H1 (cell line): ENCODE results near the gene FAM171A1. TPM values are rescaled to one million over a fixed set of nuclear protein-coding genes. Genes with fewer than 3 reads are reported as not detected.

Experiments used
- CTCF ChIA-PET: fragments of 300-600 bp; sonication (Branson Sonifier 250); formaldehyde crosslinking; loops from one replicate; lab custom pipeline; 2021; ENCODE audit not compliant: partially characterized antibody; lab: Charles Lee
- POLR2A ChIA-PET: fragments of 300-600 bp; sonication (Branson Sonifier 250); formaldehyde crosslinking; loops from one replicate; lab custom pipeline; 2021; ENCODE audit warnings: inconsistent platforms; ENCODE audit not compliant: partially characterized antibody; lab: Charles Lee
- DNase-seq, 2 experiments: peaks; one replicate each; pipeline versions ENCODE4 v3.0.0 to v3.0.0-alpha.2; 2010 to 2022; ENCODE audit warnings: low spot score in 2 of 2, low read depth in 1 of 2, mixed read lengths in 1 of 2
- FAIRE-seq: peaks from 2 replicates; lab custom pipeline; 2011; peaks lifted over from hg19 to GRCh38; lab: Jason Lieb, UNC
- H2AFZ ChIP-seq: 2 replicates; pipeline ENCODE4 v1.8.1; 2012; ENCODE audit warnings: low read length, inconsistent platforms
- H2AK5ac ChIP-seq: 2 replicates; pipeline ENCODE4 v1.6.1; 2013; ENCODE audit warnings: low read depth, low read length
- H2BK120ac ChIP-seq: replicated peaks from 2 replicates; pipeline ENCODE3; 2013; ENCODE audit warnings: low read depth, low read length, inconsistent platforms
- H2BK12ac ChIP-seq: 2 replicates; pipeline ENCODE4 v1.6.1; 2013; ENCODE audit warnings: low read depth, low read length
- H2BK15ac ChIP-seq: 2 replicates; pipeline ENCODE4 v1.6.1; 2013; ENCODE audit warnings: low read length
- H2BK20ac ChIP-seq: 2 replicates; pipeline ENCODE4 v1.6.1; 2013; ENCODE audit warnings: low read length
- H2BK5ac ChIP-seq: 2 replicates; pipeline ENCODE4 v1.6.1; 2013; ENCODE audit warnings: low read depth, low read length
- H3K14ac ChIP-seq: 2 replicates; pipeline ENCODE4 v1.6.1; 2013; ENCODE audit warnings: inconsistent platforms; ENCODE audit not compliant: insufficient read length
- H3K18ac ChIP-seq: 2 replicates; pipeline ENCODE4 v1.6.1; 2013; ENCODE audit warnings: low read length; ENCODE audit errors: extremely low read depth
- H3K23ac ChIP-seq: 2 replicates; pipeline ENCODE4 v1.6.1; 2013; ENCODE audit warnings: inconsistent platforms; ENCODE audit not compliant: insufficient read length
- H3K23me2 ChIP-seq: 2 replicates; pipeline ENCODE4 v1.6.1; 2013; ENCODE audit warnings: low read depth, low read length
- H3K27ac ChIP-seq: 2 replicates; pipeline ENCODE4 v1.6.1; 2011; ENCODE audit warnings: low read depth, low read length, inconsistent platforms
- H3K27me3 ChIP-seq, 4 experiments: replicated peaks in 1 of 4; 1 replicate in 1 of 4; 2 replicates in 3 of 4; pipeline versions ENCODE4 v1.6.1 to v1.8.1; 2011 to 2013; ENCODE audit warnings: low read length in 3 of 4, mild to moderate bottlenecking in 3 of 4, inconsistent platforms in 2 of 4, mixed read lengths in 2 of 4, moderate library complexity in 1 of 4; ENCODE audit not compliant: control insufficient read depth in 3 of 4, insufficient read depth in 3 of 4; ENCODE audit errors: extremely low read depth in 1 of 4
- H3K36me3 ChIP-seq, 4 experiments: 2 replicates each; pipeline versions ENCODE4 v1.6.1 to v1.8.1; 2011 to 2013; ENCODE audit warnings: mild to moderate bottlenecking in 4 of 4, low read length in 3 of 4, moderate library complexity in 2 of 4, control low read depth in 1 of 4, inconsistent platforms in 1 of 4; ENCODE audit not compliant: insufficient read depth in 4 of 4, control insufficient read depth in 2 of 4
- H3K4ac ChIP-seq: replicated peaks from 2 replicates; pipeline ENCODE3; 2013; ENCODE audit warnings: low read length, low read depth, mixed read lengths, inconsistent platforms; ENCODE audit not compliant: insufficient read length
- H3K4me1 ChIP-seq, 4 experiments: replicated peaks in 1 of 4; 1 replicate in 1 of 4; 2 replicates in 3 of 4; pipeline versions ENCODE4 v1.6.1 to v1.8.1; 2011 to 2013; ENCODE audit warnings: low read length in 3 of 4, inconsistent platforms in 2 of 4, mixed read lengths in 1 of 4; ENCODE audit not compliant: insufficient read depth in 4 of 4, control insufficient read depth in 3 of 4
- H3K4me2 ChIP-seq, 2 experiments: 2 replicates each; pipeline versions ENCODE4 v1.6.1 to v1.8.1; 2011 to 2013; ENCODE audit warnings: low read depth in 2 of 2, low read length in 2 of 2, control low read depth in 1 of 2, inconsistent platforms in 1 of 2, mild to moderate bottlenecking in 1 of 2; ENCODE audit not compliant: insufficient read depth in 1 of 2
- H3K4me3 ChIP-seq, 4 experiments: fragments of 200-600, 300-600 bp in 1 of 4; sonication (generic), shearing (Covaris generic), sonication (Bioruptor Twin) in 1 of 4; 2 replicates each; pipeline versions ENCODE4 v1.5.1 to v1.8.1; 2011 to 2016; ENCODE audit warnings: low read length in 4 of 4, low read depth in 3 of 4, control low read depth in 2 of 4, inconsistent platforms in 2 of 4, mild to moderate bottlenecking in 2 of 4, mixed read lengths in 1 of 4, moderate library complexity in 1 of 4; ENCODE audit not compliant: insufficient read depth in 2 of 4; ENCODE audit errors: extremely low read depth in 1 of 4
- H3K56ac ChIP-seq: replicated peaks from 2 replicates; pipeline ENCODE3; 2013; ENCODE audit warnings: low read depth, mild to moderate bottlenecking, mixed read lengths, low read length, inconsistent platforms; ENCODE audit not compliant: insufficient read length
- H3K79me1 ChIP-seq: 2 replicates; pipeline ENCODE4 v1.6.1; 2013; ENCODE audit warnings: low read depth, low read length, control low read depth
- H3K79me2 ChIP-seq, 2 experiments: 2 replicates each; pipeline versions ENCODE4 v1.6.1 to v1.8.1; 2012 to 2013; ENCODE audit warnings: low read length in 2 of 2, mild to moderate bottlenecking in 2 of 2, inconsistent platforms in 1 of 2; ENCODE audit not compliant: insufficient read depth in 2 of 2, control insufficient read depth in 1 of 2
- H3K9ac ChIP-seq, 4 experiments: replicated peaks in 1 of 4; 1 replicate in 1 of 4; 2 replicates in 3 of 4; pipeline versions ENCODE4 v1.6.1 to v1.8.1; 2011 to 2013; ENCODE audit warnings: low read depth in 3 of 4, low read length in 3 of 4, control low read depth in 2 of 4, mild to moderate bottlenecking in 2 of 4, moderate library complexity in 2 of 4, inconsistent platforms in 1 of 4; ENCODE audit errors: extremely low read depth in 1 of 4
- H3K9me3 ChIP-seq, 2 experiments: 2 replicates each; pipeline versions ENCODE4 v1.6.1 to v1.8.1; 2012 to 2013; ENCODE audit warnings: mild to moderate bottlenecking in 2 of 2, moderate library complexity in 2 of 2, control low read depth in 1 of 2, inconsistent platforms in 1 of 2, low read depth in 1 of 2, low read length in 1 of 2, mixed read lengths in 1 of 2; ENCODE audit not compliant: insufficient read depth in 2 of 2
- H4K20me1 ChIP-seq, 2 experiments: replicated peaks in 1 of 2; 2 replicates each; pipeline versions ENCODE3 to v1.8.1; 2011 to 2013; ENCODE audit warnings: inconsistent platforms in 2 of 2, low read length in 2 of 2, mild to moderate bottlenecking in 1 of 2; ENCODE audit not compliant: insufficient read depth in 2 of 2, control insufficient read depth in 1 of 2
- H4K5ac ChIP-seq: 2 replicates; pipeline ENCODE4 v1.6.1; 2013; ENCODE audit warnings: low read length, low read depth, mixed read lengths, inconsistent platforms; ENCODE audit not compliant: insufficient read length
- H4K8ac ChIP-seq: 2 replicates; pipeline ENCODE4 v1.8.0; 2013; ENCODE audit warnings: mild to moderate bottlenecking, moderate library complexity, low read length, inconsistent platforms; ENCODE audit not compliant: insufficient read depth; ENCODE audit errors: extremely low read depth
- H4K91ac ChIP-seq: replicated peaks from 2 replicates; pipeline ENCODE3; 2013; ENCODE audit warnings: low read length, mixed read lengths, inconsistent platforms; ENCODE audit not compliant: insufficient read length
- EGR1 ChIP-seq: IDR thresholded peaks from 2 replicates; pipeline ENCODE4 v1.6.1; 2011; ENCODE audit warnings: low read depth, low read length, borderline replicate concordance
- NANOG ChIP-seq: IDR thresholded peaks from 2 replicates; pipeline ENCODE4 v1.6.1; 2011; ENCODE audit warnings: low read length, low read depth, mild to moderate bottlenecking, inconsistent platforms; ENCODE audit not compliant: insufficient read depth, poor library complexity, severe bottlenecking
- WGBS, 2 experiments: shearing (Covaris generic) in 1 of 2; methylation state at CpG; one replicate each; pipeline versions ENCODE4 v1.1.6 to v1.1.7; 2013 to 2015; ENCODE audit warnings: low lambda C conversion rate in 2 of 2, mixed read lengths in 2 of 2, inconsistent platforms in 1 of 2, low coverage in 1 of 2, missing lambda C conversion rate in 1 of 2; ENCODE audit not compliant: insufficient replicate concordance in 2 of 2, insufficient coverage in 1 of 2, insufficient read length in 1 of 2; ENCODE audit errors: extremely low coverage in 1 of 2, missing lambda C conversion rate in 1 of 2; 5-methylcytosine and 5-hydroxymethylcytosine counted together
- polyA plus RNA-seq, 7 experiments: library from polyadenylated mRNA; depleted of rRNA in 3 of 7; stranded (reverse) in 5 of 7; unstranded in 2 of 7; fragments of >200 nt in 5 of 7; fragments of 200-250 nt in 2 of 7; gene quantifications; 1 replicate in 5 of 7; 2 replicates in 1 of 7; 4 replicates in 1 of 7; pipeline versions ENCODE4 v1.2.1 to v1.2.3, GENCODE V29; 2011 to 2013; ENCODE audit warnings: missing spikeins in 2 of 7, mixed read lengths in 2 of 7
- total RNA-seq: library from RNA; stranded (reverse); fragmentation: NEBNext Ultra II Directional; extraction: Animal tissue kit (Norgen Biotek cat#: 25700); gene quantifications from 2 replicates; pipeline ENCODE4 v1.2.1, GENCODE V29; 2021

FAM171A1 gene
- total and polyA plus RNA-seq, 2 of the 8 experiments (the other 6 are each of a cell fraction or from before 2014, with no cell fraction given), result 26.6 to 42.1 TPM

DNA sequence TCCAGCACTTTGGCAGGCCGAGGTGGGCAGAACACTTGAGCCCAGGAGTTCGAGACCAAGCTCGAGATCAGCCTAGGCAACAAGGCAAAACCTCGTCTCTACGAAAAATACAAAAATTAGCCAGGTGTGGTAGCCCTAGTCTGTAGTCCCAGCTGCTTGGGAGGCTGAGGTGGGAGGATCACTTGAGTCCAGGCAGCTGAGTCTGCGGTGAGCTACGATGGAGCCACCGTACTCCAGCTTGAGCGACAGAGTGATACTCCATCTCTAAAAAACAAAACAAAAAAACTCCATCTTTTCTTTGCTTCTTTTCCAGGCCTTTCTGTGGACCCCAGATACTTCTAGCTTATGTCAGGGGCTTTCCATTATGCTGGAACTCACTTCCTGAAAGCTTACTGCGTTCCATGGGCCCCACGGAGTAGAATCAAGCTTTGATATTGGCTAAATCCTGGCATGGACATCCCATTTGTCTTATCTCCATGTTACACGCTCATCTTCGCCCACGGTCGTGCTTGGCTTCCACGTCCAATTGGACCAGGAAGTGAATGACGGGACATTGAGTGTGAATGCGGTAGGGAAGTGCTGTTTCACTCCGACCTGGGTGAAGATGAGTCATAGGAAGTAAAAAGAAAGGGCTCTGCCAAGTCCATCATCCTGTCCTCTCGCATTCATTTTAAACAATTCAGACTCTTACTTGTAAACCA lies 45.7 kb downstream of the FAM171A1 start:
- DNase-seq, result no peak
- Histone ChIP-seq H2BK15ac (no peak overlapping the region), H3K9me3 (no peaks in the 10 kb centered on the region), H3K27me3 (no peaks in the 10 kb centered on the region), H3K4me1 (no peaks in the 10 kb centered on the region), H3K56ac (no peak overlapping the region), H3K18ac (no peak overlapping the region), H4K20me1 (no peaks in the 10 kb centered on the region), H3K4me2 (no peak overlapping the region), H4K8ac (peak overlapping the region; percentile 48; the same call in 1 of the 2 replicates), H2BK20ac (no peak overlapping the region), H3K79me1 (peaks cover 3% of the 10 kb centered on the region; the same call in 1 of the 2 replicates), H4K5ac (no peak overlapping the region), H3K9ac (no peak overlapping the region), H2BK120ac (no peak overlapping the region), H2BK12ac (no peak overlapping the region), H3K36me3 (no peaks in the 10 kb centered on the region), H3K14ac (no peak overlapping the region), H3K27ac (no peak overlapping the region), H3K4ac (no peak overlapping the region), H4K91ac (no peak overlapping the region), H3K23me2 (no peaks in the 10 kb centered on the region), H3K79me2 (peaks cover 0 to 7% of the 10 kb centered on the region in 2 experiments; a peak in 1 of 4 replicates), H2BK5ac (no peak overlapping the region), H2AFZ (no peak overlapping the region), H3K23ac (no peak overlapping the region), H3K4me3 (no peak overlapping the region), H2AK5ac (no peak overlapping the region)
- 92% methylated on average over 20 of the region's 20 CpGs; no CpG with 5 or more reads in 1 of the 2 experiments for WGBS, 2 experiments
- ChIA-PET POLR2A (no interaction called here), CTCF (interaction anchor here (1.5 to 1.7 kb wide), 3 partner anchors 10 to 76 kb away, joined by 3 to 5 read pairs (median 4); no protein-coding TSS in a partner anchor)
- TF ChIP-seq EGR1, result no peak
- TF ChIP-seq NANOG, result no peak
- no peak for FAIRE-seq
